HS-5 (cell line): Measurements from ENCODE around the gene ZNF503.

Experiments
- DNase-seq: peaks from one replicate; pipeline ENCODE4 v3.0.0-alpha.2; 2012; ENCODE audit warnings: low read depth

ZNF503 gene

GRCh38 chr10:75406462-75407223, 5.1 kb upstream of the ZNF503 start:
- no peak for DNase-seq

GRCh38 chr10:75405598-75406461, 4.3 kb upstream of the ZNF503 start:
- no peak for DNase-seq

GRCh38 chr10:75404815-75405597, 3.4 kb upstream of the ZNF503 start:
- no peak for DNase-seq

- no peak for DNase-seq
Measured at GRCh38 chr10:75403939-75404814, 2.6 kb upstream of the ZNF503 start.

GRCh38 chr10:75403144-75403938, 1.8 kb upstream of the ZNF503 start:
- DNase-seq, result no peak

- DNase-seq, result peak; percentile 58
Measured at GRCh38 chr10:75402486-75403143, 1.1 kb upstream of the ZNF503 start.

GRCh38 chr10:75400771-75401568, 594 bp downstream of the ZNF503 start:
- peak; percentile 9 for DNase-seq

GRCh38 chr10:75400163-75400770, 1.3 kb downstream of the ZNF503 start:
- DNase-seq, result peak; percentile 11

GRCh38 chr10:75399461-75400162, 2.0 kb downstream of the ZNF503 start:
- DNase-seq, result peak; percentile 35

- peak; percentile 26 for DNase-seq
Measured at GRCh38 chr10:75398692-75399460, 2.7 kb downstream of the ZNF503 start.

- DNase-seq, result peak; percentile 11
Measured at GRCh38 chr10:75398200-75398691, 3.3 kb downstream of the ZNF503 start.

GRCh38 chr10:75397496-75398199, 3.9 kb downstream of the ZNF503 start:
- peak; percentile 4 for DNase-seq

GRCh38 chr10:75396631-75397495, 4.7 kb downstream of the ZNF503 start:
- DNase-seq, result peak; percentile 20

GRCh38 chr10:75395932-75396630, 5.5 kb downstream of the ZNF503 start:
- DNase-seq, result peak; percentile 10
